SK-N-MC (cell line): Measurements from ENCODE around the gene DCT.

ENCODE experiments used
- DNase-seq: peaks from one replicate; pipeline ENCODE4 v3.0.0-alpha.2; 2011; ENCODE audit warnings: low read depth, low spot score
- H3K27ac ChIP-seq: fragments of 200-600 bp; sonication (generic); 2 replicates; pipeline ENCODE4 v1.5.1; 2016; ENCODE audit warnings: mixed run types
- H3K36me3 ChIP-seq: fragments of 200-600 bp; sonication (generic); 2 replicates; pipeline ENCODE4 v1.6.1; 2017; ENCODE audit warnings: antibody characterized with exemption, low read length, mixed read lengths; ENCODE audit not compliant: insufficient read depth
- H3K4me3 ChIP-seq: fragments of 200-600 bp; sonication (generic); 2 replicates; pipeline ENCODE4 v1.5.1; 2016
- H3K9ac ChIP-seq: fragments of 200-600 bp; sonication (generic); 2 replicates; pipeline ENCODE4 v1.8.0; 2017; ENCODE audit warnings: mixed run types, mixed read lengths; ENCODE audit not compliant: insufficient read length
- H3K9me3 ChIP-seq: fragments of 200-600 bp; sonication (generic); 2 replicates; pipeline ENCODE4 v1.6.1; 2017; ENCODE audit warnings: low read depth, mild to moderate bottlenecking, antibody characterized with exemption, low read length, moderate library complexity, mixed read lengths
- EZH2 ChIP-seq: fragments of 200-600 bp; sonication (generic); IDR thresholded peaks from one replicate; pipeline ENCODE4 v1.6.1; 2017; ENCODE audit warnings: antibody characterized with exemption
- FOXP2 ChIP-seq: optimal IDR thresholded peaks from 2 replicates; pipeline ENCODE3; 2011; ENCODE audit warnings: mild to moderate bottlenecking, moderate library complexity; ENCODE audit not compliant: insufficient read depth; ENCODE audit errors: extremely low read length, control extremely low read depth
- POLR2AphosphoS5 ChIP-seq: IDR thresholded peaks from 2 replicates; pipeline ENCODE4 v1.6.1; 2012; ENCODE audit warnings: mild to moderate bottlenecking, low read depth, low read length, borderline replicate concordance

Gene DCT

GRCh38 chr13:94415500-94416237 lies 63.8 kb downstream of the DCT start:
- Histone ChIP-seq H3K36me3 (no peaks in the 10 kb centered on the region), H3K4me3 (no peak overlapping the region; the same call in 1 of the 2 replicates), H3K9ac (no peak overlapping the region), H3K9me3 (no peaks in the 10 kb centered on the region), H3K27ac (no peak overlapping the region)
- DNase-seq: no peak
- TF ChIP-seq POLR2AphosphoS5: no peak

DNA sequence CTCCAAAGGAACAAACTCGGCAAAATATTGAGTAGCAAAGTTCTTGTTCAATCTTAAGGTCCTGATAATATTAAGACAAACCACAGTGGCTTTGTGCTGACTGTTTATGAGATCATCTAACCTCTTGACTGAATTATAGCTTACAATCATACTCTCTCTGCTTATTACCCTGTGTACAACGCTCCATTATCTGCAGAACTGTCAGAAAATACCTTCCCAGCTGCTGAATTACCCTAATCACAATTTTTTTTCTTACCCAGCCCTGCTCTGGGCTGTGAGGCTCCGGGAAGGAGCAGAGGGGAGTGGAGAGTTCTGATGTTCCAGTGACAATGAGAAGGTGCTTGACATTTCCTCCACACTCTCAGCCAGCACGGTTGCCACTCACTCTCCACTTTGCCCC lies 64.8 kb downstream of the DCT start:
- DNase-seq: no peak
- Histone ChIP-seq H3K9me3 (no peaks in the 10 kb centered on the region), H3K27ac (no peak overlapping the region)

DNA sequence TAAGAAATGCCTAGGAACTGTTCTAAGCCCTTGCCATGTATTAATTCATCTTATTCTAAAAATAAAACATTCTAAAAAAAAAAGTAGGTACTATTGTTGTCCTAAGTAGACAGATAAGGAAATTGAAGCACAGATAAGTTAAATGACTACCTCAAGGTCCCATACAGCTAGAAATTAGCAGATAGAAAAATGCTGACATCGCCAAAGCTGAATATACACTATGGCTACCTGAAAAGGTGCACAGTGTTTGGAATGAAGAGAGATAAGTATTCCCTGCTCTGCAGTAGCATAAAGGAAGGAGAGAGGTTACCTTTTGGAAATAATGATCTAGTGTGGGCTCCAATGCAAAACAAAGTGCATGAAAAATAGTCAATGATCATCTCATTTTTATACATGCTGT lies 65.3 kb downstream of the DCT start:
- DNase-seq: no peak
- Histone ChIP-seq H3K9me3 (no peaks in the 10 kb centered on the region), H3K9ac (no peak overlapping the region), H3K4me3 (no peak overlapping the region), H3K36me3 (no peaks in the 10 kb centered on the region), H3K27ac (no peak overlapping the region)
- TF ChIP-seq POLR2AphosphoS5: no peak
- no peak for TF ChIP-seq EZH2
- TF ChIP-seq FOXP2: no peak

More for the DNA sequence above, 64.8 kb downstream of the DCT start:
- Histone ChIP-seq H3K4me3 (no peak overlapping the region), H3K36me3 (no peaks in the 10 kb centered on the region), H3K9ac (no peak overlapping the region)
- TF ChIP-seq POLR2AphosphoS5 (no peak), EZH2 (no peak), FOXP2 (no peak)

GRCh38 chr13:94413598-94413944 lies 65.9 kb downstream of the DCT start:
- DNase-seq: no peak
- Histone ChIP-seq H3K36me3 (no peaks in the 10 kb centered on the region), H3K9me3 (no peaks in the 10 kb centered on the region), H3K27ac (no peak overlapping the region), H3K4me3 (no peak overlapping the region), H3K9ac (no peak overlapping the region)
- no peak for TF ChIP-seq FOXP2
- no peak for TF ChIP-seq EZH2
- no peak for TF ChIP-seq POLR2AphosphoS5

- DNase-seq: no peak
- no peak overlapping the region for H3K4me3 ChIP-seq
- H3K9me3 ChIP-seq: no peaks in the 10 kb centered on the region
- no peak overlapping the region for H3K27ac ChIP-seq
- no peak for TF ChIP-seq EZH2
- TF ChIP-seq POLR2AphosphoS5: no peak
- no peak for TF ChIP-seq FOXP2
- H3K9ac ChIP-seq: no peak overlapping the region
- H3K36me3 ChIP-seq: no peaks in the 10 kb centered on the region
These were observed 66.4 kb downstream of the DCT start for GRCh38 chr13:94412870-94413597.

GRCh38 chr13:94411747-94412146 lies 67.7 kb downstream of the DCT start:
- H3K9ac ChIP-seq: no peak overlapping the region
- DNase-seq: no peak
- no peak overlapping the region for H3K4me3 ChIP-seq
- no peak overlapping the region for H3K27ac ChIP-seq
- no peaks in the 10 kb centered on the region for H3K36me3 ChIP-seq
- no peak for TF ChIP-seq FOXP2
- no peak for TF ChIP-seq POLR2AphosphoS5
- no peak for TF ChIP-seq EZH2
- H3K9me3 ChIP-seq: no peaks in the 10 kb centered on the region

- no peaks in the 10 kb centered on the region for H3K9me3 ChIP-seq
- no peak overlapping the region for H3K9ac ChIP-seq
- no peaks in the 10 kb centered on the region for H3K36me3 ChIP-seq
- no peak overlapping the region for H3K4me3 ChIP-seq
- no peak overlapping the region for H3K27ac ChIP-seq
- no peak for TF ChIP-seq EZH2
- TF ChIP-seq POLR2AphosphoS5: no peak
- no peak for TF ChIP-seq FOXP2
- DNase-seq: no peak
These were observed 71.0 kb downstream of the DCT start for GRCh38 chr13:94408314-94409036.

DNA sequence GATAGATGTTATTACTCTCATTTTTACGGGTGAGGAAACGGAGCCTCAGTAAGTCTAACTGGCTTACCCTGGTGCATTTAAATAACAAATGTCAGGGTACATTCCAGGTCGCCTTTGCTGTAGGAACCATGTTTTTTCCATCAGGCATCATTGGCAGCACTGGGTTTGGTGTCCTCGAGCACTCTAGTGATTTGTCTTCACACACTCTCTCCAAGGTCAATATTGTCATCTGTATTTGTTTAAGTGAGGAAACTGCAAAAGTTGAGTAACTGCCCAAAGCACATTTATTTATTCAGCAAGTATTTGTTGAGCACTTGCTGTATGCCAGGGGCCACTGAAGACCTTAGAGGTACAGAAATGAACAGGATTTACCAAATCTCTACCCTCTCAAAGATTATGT lies 78.6 kb downstream of the DCT start:
- no peak overlapping the region for H3K27ac ChIP-seq
- H3K4me3 ChIP-seq: no peak overlapping the region
- no peaks in the 10 kb centered on the region for H3K9me3 ChIP-seq
- no peak overlapping the region for H3K9ac ChIP-seq
- no peak for DNase-seq
- TF ChIP-seq EZH2: no peak
- TF ChIP-seq FOXP2: no peak
- no peak for TF ChIP-seq POLR2AphosphoS5
- H3K36me3 ChIP-seq: no peaks in the 10 kb centered on the region
